ENCODE data around the gene KCTD20.

KCTD20 gene

GRCh38 chr6:36519352-36519751, 76.6 kb downstream of the KCTD20 start:
- H3K9ac ChIP-seq (ENCODE audit: insufficient read length): no peak overlapping the region
- no peak overlapping the region for H3K27ac ChIP-seq
- H3K36me3 ChIP-seq (ENCODE audit: insufficient read depth, low read length): peaks cover 34% of the 10 kb centered on the region
- no peak overlapping the region for H3K4me3 ChIP-seq
- no peak for TF ChIP-seq FOXP2 (optimal IDR thresholded peaks at IDR 0.05; ENCODE audit: control extremely low read depth, extremely low read length, insufficient read depth)
- TF ChIP-seq POLR2AphosphoS5 (IDR thresholded peaks at IDR 0.05; ENCODE audit: borderline replicate concordance, low read depth, low read length): no peak
- TF ChIP-seq EZH2 (IDR thresholded peaks at IDR 0.05): no peak
- DNase-seq (ENCODE audit: low read depth, low spot score): no peak
- H3K9me3 ChIP-seq (ENCODE audit: low read depth, low read length): no peaks in the 10 kb centered on the region

- Histone ChIP-seq H3K36me3 (ENCODE audit: insufficient read depth, low read length) (peaks cover 32% of the 10 kb centered on the region), H3K4me3 (no peak overlapping the region), H3K9me3 (ENCODE audit: low read depth, low read length) (no peaks in the 10 kb centered on the region), H3K27ac (no peak overlapping the region), H3K9ac (ENCODE audit: insufficient read length) (no peak overlapping the region)
- TF ChIP-seq EZH2 (IDR thresholded peaks at IDR 0.05): no peak
- no peak for TF ChIP-seq FOXP2 (optimal IDR thresholded peaks at IDR 0.05; ENCODE audit: control extremely low read depth, extremely low read length, insufficient read depth)
- no peak for TF ChIP-seq POLR2AphosphoS5 (IDR thresholded peaks at IDR 0.05; ENCODE audit: borderline replicate concordance, low read depth, low read length)
- no peak for DNase-seq (ENCODE audit: low read depth, low spot score)
Observed at GRCh38 chr6:36523451-36523850, 80.7 kb downstream of the KCTD20 start.

GRCh38 chr6:36523936-36524499, 81.2 kb downstream of the KCTD20 start:
- TF ChIP-seq POLR2AphosphoS5 (IDR thresholded peaks at IDR 0.05; ENCODE audit: borderline replicate concordance, low read depth, low read length): no peak
- Histone ChIP-seq H3K9me3 (ENCODE audit: low read depth, low read length) (no peaks in the 10 kb centered on the region), H3K36me3 (ENCODE audit: insufficient read depth, low read length) (peaks cover 32% of the 10 kb centered on the region), H3K4me3 (no peak overlapping the region), H3K9ac (ENCODE audit: insufficient read length) (no peak overlapping the region), H3K27ac (no peak overlapping the region)
- no peak for DNase-seq (ENCODE audit: low read depth, low spot score)

- Histone ChIP-seq H3K27ac (no peak overlapping the region), H3K9ac (ENCODE audit: insufficient read length) (no peak overlapping the region), H3K4me3 (no peak overlapping the region), H3K36me3 (ENCODE audit: insufficient read depth, low read length) (peaks cover 32% of the 10 kb centered on the region), H3K9me3 (ENCODE audit: low read depth, low read length) (no peaks in the 10 kb centered on the region)
- no peak for DNase-seq (ENCODE audit: low read depth, low spot score)
- TF ChIP-seq FOXP2 (optimal IDR thresholded peaks at IDR 0.05; ENCODE audit: control extremely low read depth, extremely low read length, insufficient read depth) (no peak), POLR2AphosphoS5 (IDR thresholded peaks at IDR 0.05; ENCODE audit: borderline replicate concordance, low read depth, low read length) (no peak), EZH2 (IDR thresholded peaks at IDR 0.05) (no peak)
Observed at GRCh38 chr6:36524871-36525270, 82.1 kb downstream of the KCTD20 start.

GRCh38 chr6:36525346-36525745, 82.5 kb downstream of the KCTD20 start:
- TF ChIP-seq EZH2 (IDR thresholded peaks at IDR 0.05) (no peak), POLR2AphosphoS5 (IDR thresholded peaks at IDR 0.05; ENCODE audit: borderline replicate concordance, low read depth, low read length) (no peak), FOXP2 (optimal IDR thresholded peaks at IDR 0.05; ENCODE audit: control extremely low read depth, extremely low read length, insufficient read depth) (no peak)
- peaks cover 32% of the 10 kb centered on the region for H3K36me3 ChIP-seq (ENCODE audit: insufficient read depth, low read length)
- no peaks in the 10 kb centered on the region for H3K9me3 ChIP-seq (ENCODE audit: low read depth, low read length)
- H3K27ac ChIP-seq: no peak overlapping the region
- H3K4me3 ChIP-seq: no peak overlapping the region
- no peak overlapping the region for H3K9ac ChIP-seq (ENCODE audit: insufficient read length)
- DNase-seq (ENCODE audit: low read depth, low spot score): no peak

GRCh38 chr6:36526066-36526465, 83.3 kb downstream of the KCTD20 start:
- H3K27ac ChIP-seq: no peak overlapping the region
- peaks cover 30% of the 10 kb centered on the region for H3K36me3 ChIP-seq (ENCODE audit: insufficient read depth, low read length)
- DNase-seq (ENCODE audit: low read depth, low spot score): no peak
- no peaks in the 10 kb centered on the region for H3K9me3 ChIP-seq (ENCODE audit: low read depth, low read length)
- no peak overlapping the region for H3K4me3 ChIP-seq
- TF ChIP-seq EZH2 (IDR thresholded peaks at IDR 0.05) (no peak), FOXP2 (optimal IDR thresholded peaks at IDR 0.05; ENCODE audit: control extremely low read depth, extremely low read length, insufficient read depth) (no peak), POLR2AphosphoS5 (IDR thresholded peaks at IDR 0.05; ENCODE audit: borderline replicate concordance, low read depth, low read length) (no peak)
- no peak overlapping the region for H3K9ac ChIP-seq (ENCODE audit: insufficient read length)

GRCh38 chr6:36533321-36533720, 90.5 kb downstream of the KCTD20 start:
- no peak overlapping the region for H3K9ac ChIP-seq (ENCODE audit: insufficient read length)
- no peaks in the 10 kb centered on the region for H3K9me3 ChIP-seq (ENCODE audit: low read depth, low read length)
- TF ChIP-seq FOXP2 (optimal IDR thresholded peaks at IDR 0.05; ENCODE audit: control extremely low read depth, extremely low read length, insufficient read depth) (no peak), EZH2 (IDR thresholded peaks at IDR 0.05) (no peak), POLR2AphosphoS5 (IDR thresholded peaks at IDR 0.05; ENCODE audit: borderline replicate concordance, low read depth, low read length) (no peak)
- peaks cover 24% of the 10 kb centered on the region for H3K36me3 ChIP-seq (ENCODE audit: insufficient read depth, low read length)
- H3K4me3 ChIP-seq: no peak overlapping the region
- DNase-seq (ENCODE audit: low read depth, low spot score): no peak
- no peak overlapping the region for H3K27ac ChIP-seq

- DNase-seq (ENCODE audit: low read depth, low spot score): no peak
- Histone ChIP-seq H3K36me3 (ENCODE audit: insufficient read depth, low read length) (peaks cover 40% of the 10 kb centered on the region), H3K4me3 (no peak overlapping the region), H3K9me3 (ENCODE audit: low read depth, low read length) (no peaks in the 10 kb centered on the region), H3K27ac (peak overlapping the region; percentile 65; the same call in 1 of the 2 replicates), H3K9ac (ENCODE audit: insufficient read length) (no peak overlapping the region)
- TF ChIP-seq FOXP2 (optimal IDR thresholded peaks at IDR 0.05; ENCODE audit: control extremely low read depth, extremely low read length, insufficient read depth) (no peak), EZH2 (IDR thresholded peaks at IDR 0.05) (no peak), POLR2AphosphoS5 (IDR thresholded peaks at IDR 0.05; ENCODE audit: borderline replicate concordance, low read depth, low read length) (no peak)
Observed at GRCh38 chr6:36536873-36537547, 94.2 kb downstream of the KCTD20 start.

Data from SK-N-MC (cell line).